ENCODE results near the gene SLC47A1.

- TF ChIP-seq CTCF (IDR thresholded peaks at IDR 0.05; ENCODE audit: insufficient read depth, low read length) (no peak), POLR2AphosphoS5 (IDR thresholded peaks at IDR 0.05; ENCODE audit: low read depth) (no peak)
Measured at GRCh38 chr17:19538095-19539039, 4.7 kb downstream of the SLC47A1 start.
